ENCODE data around the gene ZNF175.

- TF ChIP-seq CTCF (IDR thresholded peaks at IDR 0.05) (no peak), ZFX (IDR thresholded peaks at IDR 0.05; ENCODE audit: borderline replicate concordance) (no peak)
Measured at GRCh38 chr19:51593969-51594773, 23.1 kb downstream of the ZNF175 start.
